K562 (cell line): ENCODE results near the gene CAPN2. TPM values are rescaled to one million over a fixed set of nuclear protein-coding genes. Genes with fewer than 3 reads are reported as not detected.

Experiments
- CHD7 ChIP-seq: fragments of 200-600 bp; sonication (generic); IDR thresholded peaks from one replicate; pipeline ENCODE4 v1.6.1; 2012; ENCODE audit warnings: mild to moderate bottlenecking, low read depth, low read length, inconsistent platforms
- IRF9 ChIP-seq: fragments of 450-650 bp; IDR thresholded peaks from 2 replicates; pipeline ENCODE4 v1.6.1; 2016; ENCODE audit warnings: missing biosample characterization, missing genetic modification characterization
- MAFK ChIP-seq: IDR thresholded peaks from 2 replicates; pipeline ENCODE4 v1.6.1; 2011; ENCODE audit warnings: low read length, improper control_type of control experiment
- RBM17 ChIP-seq: fragments of 200-400 bp; formaldehyde crosslinking; IDR thresholded peaks from 2 replicates; pipeline ENCODE4 v1.6.1; 2017; ENCODE audit warnings: low read depth, mild to moderate bottlenecking, low read length, borderline replicate concordance
- SMARCE1 ChIP-seq: fragments of 450-650 bp; IDR thresholded peaks from 2 replicates; pipeline ENCODE4 v1.7.1; 2016; ENCODE audit warnings: mild to moderate bottlenecking
- TAL1 ChIP-seq: fragments of 450-650 bp; IDR thresholded peaks from 2 replicates; pipeline ENCODE4 v1.6.1; 2016; ENCODE audit warnings: mild to moderate bottlenecking
- TRIM24 ChIP-seq, 2 experiments: fragments of 450-650 bp; IDR thresholded peaks; 2 replicates each; pipeline ENCODE4 v1.6.1; 2016
- XRCC3 ChIP-seq: fragments of 450-650 bp; IDR thresholded peaks from 2 replicates; pipeline ENCODE4 v1.6.1; 2017; ENCODE audit warnings: mild to moderate bottlenecking, moderate library complexity
- XRCC5 ChIP-seq: fragments of 200-400 bp; formaldehyde crosslinking; IDR thresholded peaks from 2 replicates; pipeline ENCODE4 v1.6.1; 2017; ENCODE audit warnings: low read depth, mild to moderate bottlenecking, low read length
- ZKSCAN1 ChIP-seq: fragments of 150-350 bp; IDR thresholded peaks from 2 replicates; pipeline ENCODE4 v1.6.1; 2016; ENCODE audit warnings: low read depth, low read length
- ZNF134 ChIP-seq: fragments of 250-450 bp; sonication (Bioruptor Pico); conservative IDR thresholded peaks from 2 replicates; pipeline ENCODE4 v1.4.0; 2020
- ZNF23 ChIP-seq: fragments of 250-450 bp; sonication (Bioruptor Pico); IDR thresholded peaks from 2 replicates; pipeline ENCODE4 v1.4.0; 2020; ENCODE audit warnings: mild to moderate bottlenecking
- ZNF395 ChIP-seq: fragments of 200-800 bp; sonication (Bioruptor generic); IDR thresholded peaks from 2 replicates; pipeline ENCODE4 v1.6.1; 2017; ENCODE audit warnings: missing genetic modification characterization, missing compliant biosample characterization
- ZSCAN32 ChIP-seq: fragments of 450-650 bp; formaldehyde crosslinking; IDR thresholded peaks from 2 replicates; pipeline ENCODE4 v1.4.0; 2020; ENCODE audit warnings: mild to moderate bottlenecking, moderate library complexity
- polyA plus RNA-seq, 8 experiments: library from polyadenylated mRNA; depleted of rRNA in 4 of 8; stranded (reverse) in 5 of 8; unstranded in 3 of 8; fragments of >200 nt; fragmentation: Nextera tagmentation in 2 of 8; fragmentation: Illumina TruSeq in 1 of 8; extraction: Ambion mirVana in 2 of 8; extraction: Trizol in 1 of 8; gene quantifications; 2 replicates each; pipeline versions ENCODE4 v1.2.1 to v1.2.3, GENCODE V29; 2011 to 2014; ENCODE audit warnings: inconsistent platforms in 1 of 8, missing spikeins in 1 of 8
- total RNA-seq, 7 experiments: library from RNA; depleted of rRNA in 6 of 7; stranded (reverse); fragments of >200 nt in 6 of 7; fragmentation: Illumina TruSeq in 2 of 7; extraction: Trizol in 2 of 7; gene quantifications; 2 replicates each; pipeline versions ENCODE4 v1.2.1 to v1.2.3, GENCODE V29; 2011 to 2021; ENCODE audit warnings: low replicate concordance in 1 of 7

CAPN2 gene
- total and polyA plus RNA-seq, 9 of the 15 experiments (the other 6 are each of a cell fraction or from before 2014, with no cell fraction given) = 24.6 to 157 (median 101) TPM

DNA sequence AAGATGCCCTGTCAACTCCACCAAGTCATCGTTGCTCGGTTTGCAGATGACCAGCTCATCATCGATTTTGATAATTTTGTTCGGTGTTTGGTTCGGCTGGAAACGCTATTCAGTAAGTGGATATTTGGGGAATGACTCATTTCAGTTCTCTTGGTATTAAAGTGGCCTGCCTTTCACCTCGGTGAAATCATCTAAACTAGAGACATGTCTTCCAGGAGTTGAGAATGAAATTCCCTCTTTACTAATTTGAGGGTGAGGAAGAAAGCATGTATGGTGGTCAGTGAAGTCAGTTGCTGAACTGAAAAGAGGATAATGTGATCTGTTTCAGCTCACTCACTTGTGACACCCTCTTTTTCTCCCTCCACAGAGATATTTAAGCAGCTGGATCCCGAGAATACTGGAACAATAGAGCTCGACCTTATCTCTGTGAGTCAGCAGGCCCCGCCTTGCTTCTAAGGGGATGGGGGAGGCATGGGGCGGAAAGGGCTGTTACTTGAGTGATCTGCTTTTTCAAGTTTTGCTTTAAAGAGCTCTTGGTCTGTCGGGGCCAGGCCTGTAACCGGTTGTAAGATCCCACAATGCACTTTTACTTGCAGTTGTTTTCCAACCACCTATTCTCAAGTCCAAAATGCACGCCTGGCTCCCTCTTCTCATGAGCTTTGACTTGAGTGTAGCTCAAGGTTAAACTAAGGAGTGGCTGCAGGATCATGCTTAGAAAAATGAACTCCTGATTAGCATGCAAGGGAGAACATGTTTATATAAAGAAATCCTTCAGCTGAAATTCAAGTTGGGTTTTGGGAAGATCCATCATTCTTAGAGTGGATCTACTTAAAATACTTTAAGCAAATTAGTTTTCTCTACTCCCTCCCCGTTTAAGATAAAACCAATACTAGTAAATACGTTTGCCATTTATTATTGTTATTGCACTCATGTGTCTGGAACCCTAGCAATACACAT lies 59.8 kb downstream of the CAPN2 start (continued):
- no peak for TF ChIP-seq CHD7
- TF ChIP-seq ZNF23 (CRISPR knock-in tag) = peak; percentile 17; the same call in 1 of the 2 replicates
- TF ChIP-seq ZKSCAN1 = no peak
- peak; percentile 54 for TF ChIP-seq MAFK
- TF ChIP-seq ZSCAN32 (CRISPR knock-in tag) = no peak
- TF ChIP-seq ZNF395 (CRISPR knock-in tag) = peak; percentile 64; the same call in 1 of the 2 replicates
- no peak for TF ChIP-seq XRCC5
- TF ChIP-seq SMARCE1 = peak; percentile 96
- TF ChIP-seq TAL1 = peak; percentile 78
- peak; percentile 53 to 74; a peak in 3 of 4 replicates for TF ChIP-seq TRIM24 (IDR thresholded peaks at IDR 0.05)
- peak; percentile 37; the same call in 1 of the 2 replicates for TF ChIP-seq ZNF134 (CRISPR knock-in tag)
- TF ChIP-seq IRF9 (tag) = 0 out of 2 replicates have a peak, but pooled peaks have one; percentile 24
- 0 out of 2 replicates have a peak, but pooled peaks have one; percentile 51 for TF ChIP-seq XRCC3
- TF ChIP-seq RBM17 = no peak
